Stimulated activated CD4-positive, alpha-beta T cell treated with anti-CD3 and anti-CD28 coated beads, Interleukin-1b, Interleukin-23, amount 100 ng/mL, for 48 hours (primary cell): ENCODE results near the gene ATMIN.
A peak's percentile ranks its signal among the peaks of the same experiment; 100 is the strongest.

Experiments used
- DNase-seq: peaks from one replicate; pipeline ENCODE4 v3.0.0-alpha.2; 2020

Gene ATMIN

GRCh38 chr16:81035398-81035974, at the start of gene ATMIN:
TSS of gene ATMIN (plus strand) at chr16:81035842. CDS start at chr16:81035871, 29 bp downstream.
- DNase-seq = peak; percentile 82

GRCh38 chr16:80986557-80986956, 49.1 kb upstream of the ATMIN start:
- no peak for DNase-seq

GRCh38 chr16:80988756-80989155, 46.9 kb upstream of the ATMIN start:
- DNase-seq = no peak

GRCh38 chr16:80989801-80990200, 45.8 kb upstream of the ATMIN start:
- no peak for DNase-seq

GRCh38 chr16:80990577-80990976, 45.1 kb upstream of the ATMIN start:
- no peak for DNase-seq

- no peak for DNase-seq
Observed at GRCh38 chr16:80990978-80991377, 44.7 kb upstream of the ATMIN start.

- DNase-seq = no peak
Observed at GRCh38 chr16:80991792-80992430, 43.7 kb upstream of the ATMIN start.

- DNase-seq = no peak
Observed at GRCh38 chr16:80992676-80993293, 42.9 kb upstream of the ATMIN start.

GRCh38 chr16:80993307-80993706, 42.3 kb upstream of the ATMIN start:
- DNase-seq = no peak

GRCh38 chr16:80993834-80994233, 41.8 kb upstream of the ATMIN start:
- no peak for DNase-seq

- DNase-seq = no peak
Observed at GRCh38 chr16:80994451-80994850, 41.2 kb upstream of the ATMIN start.

- no peak for DNase-seq
Observed at GRCh38 chr16:80996688-80997138, 38.9 kb upstream of the ATMIN start.

- no peak for DNase-seq
Observed at GRCh38 chr16:80997139-80997798, 38.4 kb upstream of the ATMIN start.

GRCh38 chr16:80997964-80998620, 37.5 kb upstream of the ATMIN start:
- no peak for DNase-seq

- no peak for DNase-seq
Observed at GRCh38 chr16:81000873-81001272, 34.8 kb upstream of the ATMIN start.

- no peak for DNase-seq
Observed at GRCh38 chr16:81001330-81001729, 34.3 kb upstream of the ATMIN start.

- DNase-seq = no peak
Observed at GRCh38 chr16:81003064-81003463, 32.6 kb upstream of the ATMIN start.

- DNase-seq = peak; percentile 35
Observed at GRCh38 chr16:81003610-81004460, 31.8 kb upstream of the ATMIN start.

- no peak for DNase-seq
Observed at GRCh38 chr16:81004646-81005353, 30.8 kb upstream of the ATMIN start.

GRCh38 chr16:81005610-81006161, 30.0 kb upstream of the ATMIN start:
- no peak for DNase-seq

GRCh38 chr16:81006211-81006812, 29.3 kb upstream of the ATMIN start:
- DNase-seq = peak; percentile 74
